NCI-H446 treated with DMSO at 0.1 percent for 48 hours (cell line): Measurements from ENCODE around the gene SLC26A8.
A peak's percentile ranks its signal among the peaks of the same experiment; 100 is the strongest.

Source experiments
- DNase-seq: peaks from one replicate; lab custom pipeline; 2025; lab: John Stamatoyannopoulos, UW

Gene SLC26A8, protein sequence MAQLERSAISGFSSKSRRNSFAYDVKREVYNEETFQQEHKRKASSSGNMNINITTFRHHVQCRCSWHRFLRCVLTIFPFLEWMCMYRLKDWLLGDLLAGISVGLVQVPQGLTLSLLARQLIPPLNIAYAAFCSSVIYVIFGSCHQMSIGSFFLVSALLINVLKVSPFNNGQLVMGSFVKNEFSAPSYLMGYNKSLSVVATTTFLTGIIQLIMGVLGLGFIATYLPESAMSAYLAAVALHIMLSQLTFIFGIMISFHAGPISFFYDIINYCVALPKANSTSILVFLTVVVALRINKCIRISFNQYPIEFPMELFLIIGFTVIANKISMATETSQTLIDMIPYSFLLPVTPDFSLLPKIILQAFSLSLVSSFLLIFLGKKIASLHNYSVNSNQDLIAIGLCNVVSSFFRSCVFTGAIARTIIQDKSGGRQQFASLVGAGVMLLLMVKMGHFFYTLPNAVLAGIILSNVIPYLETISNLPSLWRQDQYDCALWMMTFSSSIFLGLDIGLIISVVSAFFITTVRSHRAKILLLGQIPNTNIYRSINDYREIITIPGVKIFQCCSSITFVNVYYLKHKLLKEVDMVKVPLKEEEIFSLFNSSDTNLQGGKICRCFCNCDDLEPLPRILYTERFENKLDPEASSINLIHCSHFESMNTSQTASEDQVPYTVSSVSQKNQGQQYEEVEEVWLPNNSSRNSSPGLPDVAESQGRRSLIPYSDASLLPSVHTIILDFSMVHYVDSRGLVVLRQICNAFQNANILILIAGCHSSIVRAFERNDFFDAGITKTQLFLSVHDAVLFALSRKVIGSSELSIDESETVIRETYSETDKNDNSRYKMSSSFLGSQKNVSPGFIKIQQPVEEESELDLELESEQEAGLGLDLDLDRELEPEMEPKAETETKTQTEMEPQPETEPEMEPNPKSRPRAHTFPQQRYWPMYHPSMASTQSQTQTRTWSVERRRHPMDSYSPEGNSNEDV

DNA sequence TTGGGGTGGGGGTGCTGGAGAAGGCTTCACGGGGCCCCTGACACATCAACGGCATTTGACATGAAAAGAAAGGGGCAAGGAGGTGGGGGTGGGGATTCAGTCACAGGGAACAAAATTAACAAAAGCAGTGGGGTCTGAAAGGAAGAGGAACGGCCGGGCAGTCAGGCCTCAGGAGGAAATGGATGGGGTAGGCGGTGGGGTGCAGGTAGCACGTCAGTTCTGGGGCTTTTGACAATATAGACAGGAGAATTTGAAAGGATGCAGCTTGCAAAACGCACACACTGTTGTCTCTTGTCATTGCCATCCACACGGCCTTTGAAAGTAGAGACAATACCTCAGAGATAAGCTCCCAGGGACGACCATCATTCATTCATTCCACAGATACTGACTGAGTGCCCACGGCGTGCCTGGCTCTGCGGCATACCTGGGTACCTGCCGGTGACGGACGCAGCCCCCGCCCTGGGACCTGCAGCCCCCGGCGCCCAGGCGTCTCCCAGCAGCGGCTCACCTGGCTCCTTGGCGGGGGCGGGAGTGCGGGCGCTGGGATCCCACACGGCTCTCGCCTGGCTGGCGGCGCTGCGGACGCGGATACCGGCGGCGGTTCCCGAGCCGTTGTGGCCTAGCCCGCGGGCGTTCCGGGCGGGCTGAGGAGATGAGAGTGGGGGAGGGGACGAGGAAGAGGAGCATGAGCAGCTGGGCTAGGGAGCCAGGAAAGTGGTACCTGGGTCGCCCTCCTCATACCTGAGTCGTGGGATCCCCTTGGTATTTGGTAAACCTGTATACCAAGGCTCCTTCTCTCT is at the start of gene SLC26A8:
SLC26A8 (minus strand) TSS at position 646 of the 800 bp plus-strand sequence. CDS start 4,934 bp downstream, outside the sequence.
- DNase-seq = no peak

DNA sequence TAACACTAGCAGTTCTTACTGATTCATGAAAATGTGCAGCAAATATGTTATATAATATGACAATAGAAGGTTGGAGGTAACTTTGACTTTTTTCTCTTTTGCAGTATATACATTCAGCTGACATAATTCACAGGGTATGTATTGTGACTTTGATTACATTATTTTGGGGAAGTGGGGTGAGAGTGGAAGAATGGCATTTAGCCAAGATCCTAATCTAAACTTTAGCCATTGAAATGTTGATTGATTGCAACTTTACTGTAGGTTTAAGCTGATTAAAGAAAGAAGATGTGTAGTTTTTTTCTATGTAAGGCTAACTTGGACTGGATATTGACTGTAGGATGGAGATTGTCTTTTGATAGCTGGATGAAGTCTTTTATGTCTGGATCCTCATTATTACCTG is 49.1 kb upstream of the SLC26A8 start:
- no peak for DNase-seq

DNA sequence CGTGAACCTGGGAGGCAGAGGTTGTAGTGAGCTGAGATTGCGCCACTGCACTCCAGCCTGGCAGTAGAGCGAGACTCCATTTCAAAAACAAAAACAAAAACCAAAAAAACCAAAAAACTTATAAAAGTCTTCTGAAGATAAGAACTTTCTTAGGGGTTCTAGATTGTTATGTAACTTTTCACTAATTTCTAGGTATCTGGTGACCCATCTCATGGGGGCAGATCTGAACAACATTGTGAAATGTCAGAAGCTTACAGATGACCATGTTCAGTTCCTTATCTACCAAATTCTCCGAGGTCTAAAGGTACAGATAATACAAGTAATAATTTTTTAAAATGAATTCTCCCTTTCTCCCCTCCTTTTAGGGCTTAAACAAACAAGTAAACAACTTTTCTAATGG is 48.2 kb upstream of the SLC26A8 start:
- DNase-seq = no peak

DNA sequence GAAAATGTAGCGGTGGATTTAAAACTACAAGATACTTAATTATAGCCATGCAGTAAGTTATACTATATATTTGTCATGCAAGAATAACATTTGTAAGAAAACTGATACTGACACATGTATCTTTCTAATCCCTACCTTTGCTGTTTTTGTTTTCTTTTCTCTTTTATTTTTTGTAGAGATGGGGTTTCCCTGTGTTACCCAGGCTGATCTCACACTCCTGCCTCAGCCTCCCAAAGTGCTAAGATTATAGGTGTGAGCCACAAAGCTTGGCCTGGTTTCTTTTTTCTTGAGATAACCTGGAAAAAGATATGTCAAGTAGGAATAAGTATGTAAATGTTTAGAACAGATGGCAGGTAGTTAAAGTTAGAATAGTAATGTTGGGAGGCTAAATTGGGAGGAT is 47.3 kb upstream of the SLC26A8 start:
- no peak for DNase-seq

DNA sequence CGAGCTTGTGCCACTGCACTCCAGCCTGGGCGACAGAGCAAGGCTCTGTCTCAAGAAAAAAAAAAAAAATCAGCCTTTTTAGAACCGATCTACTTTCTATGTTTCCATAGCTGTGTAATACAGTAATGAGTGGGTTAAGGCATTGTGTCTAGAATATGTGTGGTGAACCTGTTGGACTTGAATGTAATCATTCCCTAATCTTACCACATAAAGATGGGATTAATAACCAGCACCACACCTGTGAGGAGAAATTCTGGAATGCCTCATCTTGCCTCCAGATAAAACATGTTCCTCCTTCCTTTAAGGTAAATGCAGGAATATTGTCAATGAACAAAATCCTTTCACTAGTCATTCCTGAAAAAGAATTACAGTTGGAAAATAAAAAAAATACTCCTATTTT is 46.8 kb upstream of the SLC26A8 start:
- no peak for DNase-seq

DNA sequence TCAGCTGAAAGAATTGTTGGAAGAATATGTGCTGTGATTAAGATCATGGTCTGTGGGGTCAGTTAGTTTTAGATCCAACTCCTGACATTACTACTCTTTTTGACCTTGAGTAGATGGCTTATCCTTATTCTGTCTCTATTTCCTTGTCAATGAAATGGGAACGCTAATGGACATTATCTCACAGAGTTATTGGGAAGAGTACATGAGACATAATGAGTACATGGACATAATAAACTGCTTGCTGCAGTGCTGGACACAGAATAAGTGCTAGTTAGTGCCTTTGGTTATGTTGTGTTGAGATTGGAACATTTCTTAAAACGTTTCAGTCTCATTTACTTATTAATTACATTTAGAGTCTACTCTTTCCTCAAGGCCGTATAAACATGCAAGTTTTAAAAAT is 45.8 kb upstream of the SLC26A8 start:
- no peak for DNase-seq

DNA sequence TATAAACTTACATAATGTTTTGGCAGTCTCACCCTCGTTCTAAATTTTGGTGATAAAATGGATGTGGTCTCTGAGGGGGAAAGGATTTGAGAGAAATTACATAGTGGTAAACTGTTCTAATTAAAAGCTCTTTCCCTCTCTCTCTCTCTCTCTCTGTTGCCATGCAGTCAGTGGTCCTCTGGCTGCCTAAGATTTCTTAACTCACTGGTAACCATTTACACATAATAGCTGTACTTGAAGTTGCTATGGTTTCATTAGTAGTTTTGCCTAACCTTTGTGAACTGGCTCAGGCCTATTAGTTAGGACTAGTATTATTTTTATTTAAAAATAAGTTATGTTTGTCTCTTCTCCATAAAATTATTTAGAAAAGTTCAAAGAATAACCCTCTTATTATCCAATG is 45.1 kb upstream of the SLC26A8 start:
- no peak for DNase-seq

DNA sequence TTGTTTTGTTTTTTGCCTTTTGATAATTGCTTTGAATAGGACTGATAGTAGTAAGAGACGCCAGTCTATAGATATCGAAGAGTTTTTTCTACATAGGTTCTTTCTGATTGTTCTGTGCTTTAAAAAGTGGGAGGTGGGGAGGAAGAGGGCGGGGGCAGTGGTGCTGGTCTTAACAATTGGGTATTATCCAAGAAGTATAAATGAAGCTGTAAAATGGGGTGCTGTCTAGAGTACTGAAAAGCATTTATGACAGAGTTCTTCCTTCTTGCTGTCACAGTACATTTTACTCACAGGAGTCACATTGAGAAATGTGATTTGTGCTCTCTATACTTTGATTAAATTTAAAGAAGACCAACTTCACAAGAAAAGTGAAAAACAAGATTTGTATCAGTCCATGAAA is 44.1 kb upstream of the SLC26A8 start:
- no peak for DNase-seq

DNA sequence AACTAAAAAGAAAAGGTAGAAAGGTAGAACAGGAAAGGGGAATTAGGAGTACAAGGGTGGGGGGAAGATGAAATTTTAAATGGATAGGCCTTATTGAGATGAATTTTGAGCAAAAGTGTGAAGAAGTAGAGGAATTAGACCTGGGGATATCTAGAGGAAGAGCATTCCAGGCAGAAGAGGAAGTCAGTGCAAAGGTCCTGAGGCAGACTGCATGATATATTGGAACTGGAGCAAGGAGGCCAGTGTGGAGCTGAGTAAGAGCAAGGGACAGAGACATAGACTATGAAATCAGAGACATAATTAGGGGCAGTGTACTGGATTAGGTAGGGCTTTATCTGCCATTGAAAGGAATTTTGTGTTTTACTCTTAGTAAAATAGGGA is 43.6 kb upstream of the SLC26A8 start:
- no peak for DNase-seq

DNA sequence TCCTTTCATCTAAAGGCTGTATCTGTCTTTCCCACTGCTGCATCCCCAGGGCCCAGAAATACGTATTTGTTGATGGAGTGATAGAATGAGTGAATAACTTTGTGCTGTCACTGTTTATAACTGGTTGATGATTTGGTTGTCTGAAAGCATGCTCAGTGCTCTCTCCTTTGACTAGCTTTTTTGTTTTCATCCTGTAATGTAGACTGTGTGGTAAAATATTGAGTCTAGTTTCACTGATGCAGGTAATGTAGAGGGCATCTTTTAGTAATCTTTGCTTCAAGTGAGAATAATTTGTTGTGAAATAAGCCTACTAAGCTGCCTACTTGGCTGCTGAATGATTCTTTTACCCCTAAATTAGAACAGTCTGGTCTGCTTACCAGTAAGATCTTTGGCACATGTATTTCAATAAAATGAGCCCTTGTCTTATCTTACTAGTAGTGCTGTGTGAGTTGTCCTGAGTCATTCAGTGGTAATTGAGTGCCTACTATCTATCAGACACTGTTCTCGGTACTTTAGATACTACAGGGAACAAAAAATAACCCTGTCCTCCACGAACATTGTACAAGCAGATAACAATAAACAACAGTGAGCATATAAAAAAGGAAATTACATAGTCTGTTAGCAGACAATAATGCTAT is 43.1 kb upstream of the SLC26A8 start:
- DNase-seq = no peak

DNA sequence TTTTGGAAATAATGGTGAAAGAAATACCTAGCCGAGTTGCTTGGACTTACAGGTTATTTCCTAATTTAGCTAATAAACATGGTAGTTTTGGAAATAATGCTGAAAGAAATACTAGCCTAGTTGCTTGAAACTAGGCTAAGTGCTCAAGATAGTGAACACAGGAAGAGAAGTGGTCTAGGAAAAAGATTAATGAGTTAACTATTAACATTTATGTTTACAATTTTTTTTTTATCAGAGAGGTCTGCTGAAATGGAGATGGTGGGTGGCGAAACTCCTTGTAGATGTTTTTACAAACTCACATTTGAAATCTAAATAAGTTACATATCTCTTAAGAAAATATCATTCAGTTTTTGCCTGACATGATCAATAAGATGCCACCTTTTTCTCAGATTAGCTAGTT is 42.4 kb upstream of the SLC26A8 start:
- DNase-seq = no peak

DNA sequence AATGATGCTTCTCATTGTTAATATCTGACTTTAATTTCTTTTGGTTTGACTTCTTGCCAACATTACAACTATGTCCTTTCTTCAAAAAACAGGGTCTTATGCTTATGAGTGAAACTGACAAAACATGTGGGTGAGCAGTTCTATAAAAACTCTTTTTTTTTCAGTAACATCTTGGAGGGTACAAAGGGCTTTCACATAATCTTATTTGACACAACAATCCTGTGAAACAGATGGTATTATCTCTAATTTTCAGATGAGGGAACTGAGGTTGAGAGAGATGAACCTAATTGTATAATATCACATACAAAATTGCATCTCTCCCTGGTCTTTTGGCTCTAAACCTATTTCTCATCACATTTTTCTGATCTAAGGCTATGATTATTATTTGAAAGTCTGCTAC is 41.5 kb upstream of the SLC26A8 start:
- no peak for DNase-seq

DNA sequence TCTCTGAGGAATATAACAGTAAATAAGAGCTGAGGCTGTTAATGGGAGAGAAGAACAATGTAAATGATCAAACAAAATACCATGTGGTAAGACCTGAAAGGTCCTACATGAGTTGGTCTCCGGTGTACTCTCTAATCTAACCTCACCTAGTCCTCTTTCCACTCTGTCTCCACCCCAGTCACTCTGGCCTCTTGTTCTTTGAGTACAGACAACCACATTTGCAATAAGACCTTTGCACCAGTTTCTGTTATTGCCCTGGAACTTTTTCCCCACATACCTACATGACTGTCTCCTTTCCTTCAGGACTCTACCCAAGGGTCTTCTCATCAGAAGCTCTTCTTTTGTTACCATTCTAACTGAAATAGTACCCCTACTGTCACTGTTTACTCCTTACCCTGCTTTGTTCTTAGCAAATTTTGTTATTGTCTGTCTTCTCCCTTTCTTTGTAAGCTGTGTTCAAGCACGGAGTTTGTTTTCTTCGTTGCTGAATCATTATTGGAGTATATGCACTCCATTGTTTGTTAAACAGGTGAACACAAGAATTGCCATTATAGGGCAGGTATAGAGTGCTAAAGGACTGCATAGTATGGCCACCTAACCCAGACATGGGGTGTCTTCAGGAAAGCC is 40.4 kb upstream of the SLC26A8 start:
- no peak for DNase-seq

DNA sequence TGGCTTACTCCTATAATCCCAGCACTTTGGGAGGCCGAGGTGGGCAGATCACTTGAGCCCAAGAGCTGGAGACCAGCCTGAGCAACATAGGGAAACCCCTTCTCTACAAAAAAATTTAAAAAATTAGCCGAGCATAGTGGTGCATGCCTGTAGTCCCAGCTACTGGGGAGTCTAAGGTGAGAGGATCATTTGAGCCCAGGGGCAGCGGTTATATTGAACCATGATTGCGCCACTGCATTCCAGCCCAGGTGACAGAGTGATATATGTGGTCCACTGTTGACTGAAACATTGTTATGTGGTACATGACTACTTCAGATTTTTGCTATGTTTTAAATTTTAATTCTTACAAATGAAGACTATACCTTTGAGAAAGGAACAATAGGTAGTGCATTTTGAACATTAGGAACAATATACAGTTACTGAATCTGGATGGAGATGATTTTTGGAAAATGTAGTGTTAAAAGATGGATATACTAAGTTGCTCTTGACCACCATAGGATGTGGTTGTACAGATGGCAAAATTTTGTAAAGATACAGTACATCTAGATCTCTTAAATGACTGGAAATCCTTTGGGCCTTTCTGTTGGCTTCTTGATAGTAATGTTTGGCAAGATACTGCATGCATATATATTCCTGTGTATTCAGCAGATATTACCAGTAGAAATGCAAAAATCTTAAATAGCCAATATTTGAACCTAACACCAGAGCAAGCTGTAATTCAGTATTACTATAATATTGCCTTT is 39.0 kb upstream of the SLC26A8 start:
- no peak for DNase-seq

DNA sequence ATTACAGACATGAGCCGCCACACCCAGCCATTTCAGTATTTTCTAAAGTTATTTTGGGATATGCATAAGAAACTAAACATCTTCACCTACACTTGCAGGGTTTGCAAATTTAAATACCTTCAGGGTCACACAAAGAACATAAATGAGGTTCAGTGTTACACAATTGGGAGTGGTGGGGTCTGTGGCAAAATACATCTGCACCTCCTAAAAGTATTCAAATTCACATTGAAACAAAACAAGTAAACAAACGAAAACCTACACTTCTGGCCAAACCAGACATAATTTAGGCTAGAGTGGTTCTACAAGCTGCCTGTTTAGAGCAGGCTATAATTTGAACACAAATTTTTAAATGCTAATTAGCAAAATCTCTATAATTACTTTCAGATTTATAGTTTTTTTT is 37.8 kb upstream of the SLC26A8 start:
- no peak for DNase-seq

DNA sequence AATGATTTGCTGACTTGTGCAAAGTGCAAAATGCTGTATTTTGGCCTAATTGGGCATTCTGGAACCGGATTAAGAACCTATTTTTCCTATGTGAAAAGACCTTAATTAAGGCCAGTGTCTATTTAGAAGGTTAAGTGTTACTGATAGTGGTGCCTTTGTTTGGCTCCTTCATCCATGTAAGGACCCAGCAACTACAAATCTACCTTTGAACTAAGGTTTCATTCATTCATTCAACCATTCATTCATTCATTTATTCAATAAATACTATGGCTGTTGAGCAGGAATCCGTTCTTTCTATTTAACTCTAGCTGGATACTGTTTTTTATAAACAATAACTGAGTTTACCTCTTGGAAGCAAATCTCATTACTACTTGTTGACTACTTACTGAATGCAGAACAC is 36.8 kb upstream of the SLC26A8 start:
- DNase-seq = no peak

DNA sequence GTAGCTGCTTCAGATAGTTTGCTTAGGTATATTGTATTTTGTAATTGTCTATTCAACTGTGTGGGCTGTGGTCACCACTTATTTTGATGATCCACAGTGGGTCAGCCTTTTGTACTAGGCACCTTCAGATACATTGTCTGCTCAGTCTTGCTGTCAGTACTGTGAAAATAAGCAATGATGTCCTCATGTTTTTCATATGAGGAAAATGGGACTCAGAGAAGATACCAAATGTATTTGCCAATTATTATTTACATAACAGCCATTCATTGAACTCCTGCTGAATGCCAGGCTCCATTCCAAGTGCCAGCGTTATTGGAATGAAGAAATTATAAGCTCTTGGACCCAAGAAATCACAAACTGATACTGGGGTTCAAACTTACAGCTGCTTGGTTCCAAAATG is 31.7 kb upstream of the SLC26A8 start:
- no peak for DNase-seq

DNA sequence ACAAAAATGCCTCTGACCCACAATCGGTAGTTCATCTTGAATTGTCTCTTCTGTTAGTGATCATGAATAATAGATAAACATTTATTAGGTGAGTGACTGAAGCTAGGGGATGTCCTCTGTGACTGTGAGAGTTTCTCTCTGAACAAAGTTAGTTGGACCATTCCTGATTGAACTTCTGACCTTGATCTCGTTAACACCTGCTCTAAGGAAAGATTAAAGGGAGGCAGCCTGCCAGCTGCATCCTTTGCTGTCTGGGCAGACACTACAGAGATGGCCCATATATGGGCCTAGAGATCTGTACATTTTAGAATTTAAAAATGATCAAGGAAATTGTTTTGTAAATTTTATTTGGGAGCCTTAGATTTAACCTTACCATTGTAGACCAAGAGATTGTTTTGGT is 30.5 kb upstream of the SLC26A8 start:
- DNase-seq = no peak

DNA sequence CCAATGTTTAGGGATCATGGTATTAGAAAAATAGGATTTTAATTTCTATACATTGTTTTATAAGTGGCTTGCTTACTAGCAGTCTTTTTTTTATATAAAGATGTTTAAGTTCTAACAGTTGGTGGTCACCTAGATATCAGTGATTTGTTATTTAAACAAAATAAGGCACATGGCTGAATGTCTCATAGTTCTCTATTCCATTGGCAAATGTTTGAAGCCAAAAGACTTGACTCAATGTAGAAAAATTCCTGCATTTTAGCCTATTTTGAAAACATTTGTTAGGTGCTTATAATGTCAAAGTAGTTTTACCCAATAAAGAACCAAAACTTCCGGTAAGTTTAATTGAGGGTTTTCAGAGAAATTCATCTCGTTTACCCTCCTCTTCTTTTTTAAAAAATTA is 30.0 kb upstream of the SLC26A8 start:
- DNase-seq = no peak

DNA sequence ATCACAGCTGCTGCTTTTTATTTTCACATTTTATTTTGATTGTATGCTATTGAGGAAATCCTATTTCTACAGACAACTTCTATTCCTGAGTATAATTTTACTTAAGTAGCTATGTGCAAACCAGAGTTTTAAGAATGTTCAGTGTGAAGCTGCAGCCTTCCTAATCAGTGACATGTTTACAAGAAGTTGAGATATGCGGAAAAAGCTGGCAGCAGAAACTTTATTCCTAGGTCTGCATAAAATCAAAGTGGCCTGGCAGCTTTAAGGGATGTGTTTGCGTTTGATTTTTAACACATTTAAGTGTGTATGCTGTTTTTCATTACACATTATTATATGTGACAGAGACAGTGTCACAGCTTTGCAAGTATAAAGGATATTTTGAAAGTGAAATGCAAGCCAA is 29.4 kb upstream of the SLC26A8 start:
- no peak for DNase-seq

DNA sequence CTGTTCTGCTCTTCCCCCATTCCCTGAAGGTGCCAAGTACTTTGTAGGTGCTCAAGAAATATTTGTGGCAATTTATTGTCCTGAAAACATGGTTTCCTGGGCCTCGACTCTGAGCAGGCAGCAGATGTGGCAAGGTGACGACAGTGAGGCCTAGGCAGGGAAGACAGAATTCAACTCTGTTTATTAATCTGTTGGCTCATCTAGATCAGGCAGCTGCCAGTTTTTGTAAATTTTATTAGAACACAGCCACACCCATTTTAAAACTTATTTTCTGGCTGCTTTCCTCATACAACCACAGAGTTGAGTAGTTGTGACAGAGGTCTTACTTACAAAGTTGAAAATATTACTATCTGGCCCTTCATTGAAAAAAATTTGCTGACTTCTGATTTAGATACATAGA is 27.7 kb upstream of the SLC26A8 start:
- DNase-seq = peak; percentile 13
